ENCODE measurements around the gene SUPT5H.

GRCh38 chr19:39444598-39445195, 685 bp upstream of the SUPT5H start:
- TF ChIP-seq, protein P1, sequence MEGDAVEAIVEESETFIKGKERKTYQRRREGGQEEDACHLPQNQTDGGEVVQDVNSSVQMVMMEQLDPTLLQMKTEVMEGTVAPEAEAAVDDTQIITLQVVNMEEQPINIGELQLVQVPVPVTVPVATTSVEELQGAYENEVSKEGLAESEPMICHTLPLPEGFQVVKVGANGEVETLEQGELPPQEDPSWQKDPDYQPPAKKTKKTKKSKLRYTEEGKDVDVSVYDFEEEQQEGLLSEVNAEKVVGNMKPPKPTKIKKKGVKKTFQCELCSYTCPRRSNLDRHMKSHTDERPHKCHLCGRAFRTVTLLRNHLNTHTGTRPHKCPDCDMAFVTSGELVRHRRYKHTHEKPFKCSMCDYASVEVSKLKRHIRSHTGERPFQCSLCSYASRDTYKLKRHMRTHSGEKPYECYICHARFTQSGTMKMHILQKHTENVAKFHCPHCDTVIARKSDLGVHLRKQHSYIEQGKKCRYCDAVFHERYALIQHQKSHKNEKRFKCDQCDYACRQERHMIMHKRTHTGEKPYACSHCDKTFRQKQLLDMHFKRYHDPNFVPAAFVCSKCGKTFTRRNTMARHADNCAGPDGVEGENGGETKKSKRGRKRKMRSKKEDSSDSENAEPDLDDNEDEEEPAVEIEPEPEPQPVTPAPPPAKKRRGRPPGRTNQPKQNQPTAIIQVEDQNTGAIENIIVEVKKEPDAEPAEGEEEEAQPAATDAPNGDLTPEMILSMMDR (IDR thresholded peaks at IDR 0.05), result no peak
- no peak for TF ChIP-seq POLR2A (IDR thresholded peaks at IDR 0.05)
- no peak for TF ChIP-seq POLR2AphosphoS5 (IDR thresholded peaks at IDR 0.05)

Measured in prostate gland (tissue), 2 donors.